ENCODE data around the gene MAPT.
"Not testable (repeated sequence)": the region's sequence is repeated elsewhere in the genome, so short reads cannot be mapped to it uniquely, and the experiment has no call there.

MAPT gene

DNA sequence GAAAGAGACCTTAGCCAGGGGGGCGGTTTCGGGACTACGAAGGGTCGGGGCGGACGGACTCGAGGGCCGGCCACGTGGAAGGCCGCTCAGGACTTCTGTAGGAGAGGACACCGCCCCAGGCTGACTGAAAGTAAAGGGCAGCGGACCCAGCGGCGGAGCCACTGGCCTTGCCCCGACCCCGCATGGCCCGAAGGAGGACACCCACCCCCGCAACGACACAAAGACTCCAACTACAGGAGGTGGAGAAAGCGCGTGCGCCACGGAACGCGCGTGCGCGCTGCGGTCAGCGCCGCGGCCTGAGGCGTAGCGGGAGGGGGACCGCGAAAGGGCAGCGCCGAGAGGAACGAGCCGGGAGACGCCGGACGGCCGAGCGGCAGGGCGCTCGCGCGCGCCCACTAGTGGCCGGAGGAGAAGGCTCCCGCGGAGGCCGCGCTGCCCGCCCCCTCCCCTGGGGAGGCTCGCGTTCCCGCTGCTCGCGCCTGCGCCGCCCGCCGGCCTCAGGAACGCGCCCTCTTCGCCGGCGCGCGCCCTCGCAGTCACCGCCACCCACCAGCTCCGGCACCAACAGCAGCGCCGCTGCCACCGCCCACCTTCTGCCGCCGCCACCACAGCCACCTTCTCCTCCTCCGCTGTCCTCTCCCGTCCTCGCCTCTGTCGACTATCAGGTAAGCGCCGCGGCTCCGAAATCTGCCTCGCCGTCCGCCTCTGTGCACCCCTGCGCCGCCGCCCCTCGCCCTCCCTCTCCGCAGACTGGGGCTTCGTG, at the start of gene MAPT:
MAPT (plus strand) TSS at position 533 of the 763 bp plus-strand sequence. CDS start 67,784 bp downstream, outside the sequence.
- peak; percentile 89 for DNase-seq

DNA sequence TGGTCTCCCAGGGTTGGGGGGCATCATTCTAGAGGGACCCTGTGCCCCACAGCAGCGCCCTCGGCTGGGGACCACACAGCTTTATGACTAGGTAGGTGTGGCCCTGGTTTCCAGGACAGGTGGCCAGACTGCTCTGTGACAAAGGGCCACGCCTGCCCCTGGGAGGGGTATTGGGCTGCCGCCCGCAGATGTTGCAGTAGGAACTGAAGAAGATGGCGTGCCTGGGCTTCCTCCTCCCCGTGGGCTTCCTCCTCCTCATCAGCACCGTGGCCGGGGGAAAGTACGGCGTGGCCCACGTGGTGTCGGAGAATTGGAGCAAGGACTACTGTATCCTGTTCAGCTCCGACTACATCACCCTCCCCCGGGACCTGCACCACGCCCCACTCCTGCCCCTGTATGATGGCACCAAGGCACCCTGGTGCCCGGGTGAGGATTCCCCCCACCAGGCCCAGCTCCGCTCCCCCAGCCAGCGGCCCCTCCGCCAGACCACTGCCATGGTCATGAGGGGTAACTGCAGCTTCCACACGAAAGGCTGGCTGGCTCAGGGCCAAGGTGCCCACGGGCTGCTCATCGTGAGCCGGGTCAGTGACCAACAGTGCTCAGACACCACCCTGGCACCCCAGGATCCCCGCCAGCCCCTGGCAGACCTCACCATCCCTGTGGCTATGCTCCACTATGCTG, 49.5 kb upstream of the MAPT start, which contains the start of gene SPPL2C:
SPPL2C (plus strand) TSS at position 187 of the 681 bp plus-strand sequence; CDS start at position 213, 26 bp downstream.
- no peak for DNase-seq

DNA sequence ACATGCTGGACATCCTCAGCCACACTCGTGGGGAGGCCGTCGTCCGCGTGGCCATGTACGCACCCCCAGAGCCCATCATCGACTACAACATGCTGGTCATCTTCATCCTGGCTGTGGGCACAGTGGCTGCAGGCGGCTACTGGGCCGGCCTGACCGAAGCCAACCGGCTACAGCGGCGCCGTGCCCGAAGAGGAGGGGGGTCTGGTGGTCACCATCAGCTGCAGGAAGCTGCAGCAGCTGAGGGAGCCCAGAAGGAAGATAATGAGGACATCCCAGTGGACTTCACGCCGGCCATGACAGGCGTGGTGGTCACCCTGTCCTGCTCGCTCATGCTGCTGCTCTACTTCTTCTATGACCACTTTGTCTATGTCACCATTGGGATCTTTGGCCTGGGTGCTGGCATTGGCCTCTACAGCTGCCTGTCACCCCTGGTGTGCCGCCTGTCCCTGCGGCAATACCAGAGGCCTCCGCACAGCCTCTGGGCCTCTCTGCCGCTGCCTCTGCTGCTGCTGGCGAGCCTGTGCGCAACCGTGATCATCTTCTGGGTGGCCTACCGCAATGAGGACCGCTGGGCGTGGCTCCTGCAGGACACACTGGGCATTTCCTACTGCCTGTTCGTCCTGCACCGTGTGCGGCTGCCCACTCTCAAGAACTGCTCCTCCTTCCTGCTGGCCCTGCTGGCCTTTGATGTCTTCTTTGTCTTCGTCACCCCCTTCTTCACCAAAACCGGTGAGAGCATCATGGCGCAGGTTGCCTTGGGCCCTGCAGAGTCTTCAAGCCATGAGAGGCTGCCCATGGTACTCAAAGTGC, 48.8 kb upstream of the MAPT start:
- no peak for DNase-seq

DNA sequence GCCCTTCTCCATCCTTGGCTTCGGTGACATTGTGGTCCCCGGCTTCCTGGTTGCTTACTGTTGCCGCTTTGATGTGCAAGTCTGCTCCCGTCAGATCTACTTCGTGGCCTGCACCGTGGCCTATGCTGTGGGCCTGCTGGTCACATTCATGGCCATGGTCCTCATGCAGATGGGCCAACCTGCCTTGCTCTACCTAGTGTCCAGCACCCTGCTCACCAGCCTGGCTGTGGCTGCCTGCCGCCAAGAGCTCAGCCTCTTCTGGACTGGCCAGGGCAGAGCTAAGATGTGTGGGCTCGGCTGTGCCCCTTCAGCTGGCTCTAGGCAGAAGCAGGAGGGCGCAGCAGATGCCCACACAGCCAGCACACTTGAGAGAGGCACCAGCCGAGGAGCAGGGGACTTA, 48.1 kb upstream of the MAPT start:
- DNase-seq, result no peak

DNA sequence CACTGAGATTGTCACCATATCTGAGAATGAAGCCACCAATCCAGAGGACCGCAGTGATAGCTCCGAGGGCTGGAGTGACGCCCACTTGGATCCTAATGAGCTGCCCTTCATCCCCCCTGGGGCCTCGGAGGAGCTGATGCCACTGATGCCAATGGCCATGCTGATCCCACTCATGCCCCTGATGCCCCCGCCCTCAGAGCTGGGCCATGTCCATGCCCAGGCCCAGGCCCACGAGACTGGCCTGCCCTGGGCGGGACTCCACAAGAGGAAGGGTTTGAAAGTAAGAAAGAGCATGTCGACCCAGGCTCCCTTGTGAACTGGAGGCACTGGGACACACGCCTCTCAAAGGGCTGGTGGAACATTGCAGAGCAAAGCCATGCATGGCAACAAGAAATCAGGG, 47.7 kb upstream of the MAPT start:
- DNase-seq, result no peak

DNA sequence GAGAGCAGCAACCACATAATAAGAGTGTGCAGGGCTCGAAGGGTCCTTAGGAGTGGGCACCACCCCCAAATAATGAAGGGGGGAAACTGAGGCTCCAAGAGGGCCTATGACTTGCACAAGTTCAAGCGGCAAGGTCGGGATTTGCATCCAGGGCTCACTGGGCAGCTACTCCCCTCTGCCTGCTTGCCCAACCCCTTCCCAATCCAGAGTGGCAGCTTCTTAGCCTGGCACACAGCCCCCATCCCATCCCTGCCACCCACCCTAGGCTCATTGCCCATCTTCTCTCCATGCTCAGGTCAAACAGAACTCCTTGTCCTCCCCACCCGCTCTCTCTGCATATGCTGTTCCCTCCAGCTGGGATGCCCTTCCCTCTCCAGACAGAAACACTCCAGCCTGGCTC, 47.3 kb upstream of the MAPT start:
- no peak for DNase-seq

DNA sequence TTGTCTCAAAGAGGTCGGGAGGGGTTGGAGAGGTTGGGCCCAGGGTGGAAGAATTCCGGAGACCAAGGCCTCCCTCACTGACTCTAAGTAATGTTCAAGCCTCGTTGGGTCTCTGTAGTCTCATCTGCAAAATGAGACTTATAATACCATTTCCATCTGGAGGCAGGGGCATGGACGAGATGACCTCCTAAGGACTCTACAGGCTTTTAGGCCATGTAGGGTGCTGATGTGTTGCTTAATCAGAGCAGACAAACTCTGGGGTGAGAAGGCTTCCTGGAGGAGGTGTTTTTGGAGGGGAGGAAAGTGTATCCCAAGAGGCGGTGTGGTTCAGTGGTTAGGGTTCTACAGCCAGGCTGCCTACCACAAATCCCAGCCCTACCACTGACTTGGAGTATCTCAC, 46.6 kb upstream of the MAPT start:
- DNase-seq, result no peak

DNA sequence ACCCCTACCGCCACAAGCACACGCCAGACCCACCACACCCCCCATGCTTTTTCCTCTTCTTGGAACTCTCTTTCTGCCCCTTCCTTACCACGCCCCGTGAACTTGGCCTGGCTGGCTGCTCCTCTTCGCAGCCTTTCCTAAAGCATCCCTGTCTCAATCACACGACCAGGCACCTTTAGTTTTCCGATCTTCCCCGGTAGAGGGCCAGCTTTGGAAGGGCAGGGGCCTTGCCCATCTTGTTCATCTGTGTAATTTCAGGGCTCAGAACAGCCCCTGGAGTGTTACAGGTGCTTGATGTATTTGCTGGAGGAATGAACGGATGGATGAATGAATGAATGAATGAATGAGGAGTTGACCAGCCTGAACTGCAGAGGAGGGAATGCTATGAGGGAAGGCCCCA, 45.9 kb upstream of the MAPT start:
- DNase-seq, result no peak

DNA sequence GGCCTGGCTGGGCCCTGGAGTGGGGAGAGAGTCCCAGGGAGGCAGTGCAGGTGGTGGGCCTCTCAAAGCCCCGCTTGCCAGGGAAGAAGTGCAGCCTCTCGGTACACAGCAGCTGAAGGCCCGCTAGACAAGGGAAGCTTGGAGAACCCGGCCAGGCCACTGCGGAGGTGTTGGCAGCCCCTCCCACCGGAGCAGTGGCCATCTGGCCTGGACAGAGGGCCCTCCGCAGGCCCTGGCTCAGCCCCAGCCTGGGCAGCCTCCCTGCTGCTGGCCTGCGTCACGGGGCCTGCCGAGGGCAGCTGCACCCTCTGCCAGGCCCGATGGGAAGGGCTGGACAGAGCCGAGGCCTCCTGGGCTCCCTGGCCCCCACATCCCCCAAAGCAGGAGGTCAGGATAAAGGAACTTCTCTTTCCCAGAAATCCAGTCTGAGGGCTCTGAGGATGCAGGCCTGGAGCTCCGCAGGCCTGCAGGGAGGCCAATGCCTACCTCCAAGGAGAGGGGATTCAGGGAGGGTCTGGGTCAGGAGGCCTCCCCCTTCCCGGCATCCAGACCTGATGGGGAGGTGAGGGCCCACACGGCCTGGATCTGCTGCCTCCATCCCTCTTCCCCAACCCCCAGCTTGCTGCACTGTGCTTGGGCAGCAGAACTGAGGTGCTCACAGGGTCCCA, 45.4 kb upstream of the MAPT start:
- no peak for DNase-seq

DNA sequence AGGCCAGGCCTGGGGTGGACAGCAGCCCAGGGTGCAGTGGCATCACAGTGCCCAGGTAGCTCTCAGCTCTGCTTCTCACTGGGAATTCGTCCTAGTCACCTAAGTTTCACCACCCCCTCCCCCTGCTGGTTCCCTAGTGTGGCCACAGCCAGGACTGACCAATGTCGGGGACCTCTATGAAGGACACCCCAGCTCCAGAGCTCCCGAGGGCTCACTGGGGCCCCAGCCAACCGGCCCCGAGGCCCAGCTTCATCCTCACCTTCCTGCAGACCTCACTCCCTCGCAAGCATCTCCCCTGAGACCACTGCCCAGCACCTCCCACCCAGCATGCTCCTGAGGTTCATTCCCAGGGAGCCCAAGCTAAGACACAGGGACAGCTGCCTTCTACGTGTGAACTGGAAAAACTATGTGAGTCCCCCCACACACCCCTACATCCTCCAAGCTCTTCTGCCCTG, 44.8 kb upstream of the MAPT start:
- no peak for DNase-seq

DNA sequence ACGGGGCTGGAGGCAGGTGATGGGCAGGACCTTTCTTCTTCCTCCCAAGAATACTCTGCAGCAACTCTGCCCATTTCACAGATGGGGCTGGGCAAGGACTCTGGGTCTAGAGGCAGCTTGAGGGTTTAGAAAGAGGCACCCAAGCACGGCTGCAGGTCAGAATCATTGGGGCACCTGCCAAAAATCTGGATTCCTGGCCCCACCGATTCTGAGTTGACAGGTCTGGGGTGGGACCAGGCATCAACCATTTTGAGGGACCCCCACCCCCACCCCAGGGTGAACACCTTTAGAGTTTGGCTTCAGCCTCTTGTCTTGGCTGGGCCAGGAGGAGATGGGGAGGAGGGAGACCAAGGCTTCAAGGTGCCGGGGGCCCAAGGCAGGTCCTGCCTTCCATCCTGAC, 44.3 kb upstream of the MAPT start:
- no peak for DNase-seq

DNA sequence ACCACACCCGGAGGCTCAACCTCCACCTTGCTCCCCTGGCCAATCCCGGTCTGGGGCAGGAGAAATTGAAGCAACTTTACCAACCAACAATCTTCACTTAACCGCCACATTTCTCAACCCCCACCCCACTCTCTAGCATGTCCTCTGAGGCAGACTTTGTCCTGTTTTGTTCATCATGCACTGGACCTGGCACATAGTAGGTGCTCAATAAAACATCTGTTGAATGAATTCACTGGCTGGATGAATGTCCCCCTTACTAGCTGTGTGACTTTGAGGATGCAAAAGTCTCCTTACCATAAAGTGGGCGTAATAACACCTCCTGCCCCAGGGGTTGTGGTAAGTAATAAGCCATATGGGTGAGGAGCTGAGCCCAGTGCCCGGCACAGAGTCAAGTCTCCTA, 43.9 kb upstream of the MAPT start:
- DNase-seq, result no peak

DNA sequence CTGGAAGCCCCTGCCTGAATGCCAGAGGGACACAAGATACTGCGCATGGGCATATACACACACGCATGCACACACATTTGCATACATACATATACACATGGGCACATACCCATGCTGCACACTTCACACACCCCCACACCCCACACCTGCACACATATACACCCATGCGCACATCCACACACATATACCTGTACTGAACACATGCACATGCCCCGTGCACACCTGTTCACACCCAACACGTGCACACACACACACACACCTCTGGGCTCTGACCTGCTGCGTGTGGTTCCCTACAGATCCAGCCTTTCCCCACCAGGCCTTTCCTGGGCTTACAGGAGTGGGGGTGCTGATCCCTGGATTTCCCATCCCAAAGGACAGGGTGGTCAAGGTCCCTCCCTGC, 43.3 kb upstream of the MAPT start:
- DNase-seq, result no peak

DNA sequence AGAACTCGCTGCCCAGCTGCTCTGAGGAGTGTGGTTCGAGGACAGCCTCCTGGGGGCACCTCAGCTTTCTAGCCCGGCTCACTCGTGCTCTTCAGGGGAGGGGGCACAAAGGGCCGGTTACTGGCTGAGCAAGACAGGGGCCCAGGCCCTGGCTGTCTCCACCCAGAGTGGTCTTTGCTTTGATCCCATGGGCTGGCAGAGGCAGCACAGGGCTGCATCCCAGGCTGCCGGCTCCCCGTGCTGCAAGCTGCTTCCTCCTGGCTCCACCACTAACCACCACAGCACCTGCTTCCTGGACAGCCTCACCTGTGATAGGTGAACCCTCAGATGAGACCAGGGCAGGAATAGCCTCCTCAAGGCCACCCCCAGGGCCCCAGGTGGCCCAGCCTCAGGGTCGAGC, 42.9 kb upstream of the MAPT start:
- no peak for DNase-seq

DNA sequence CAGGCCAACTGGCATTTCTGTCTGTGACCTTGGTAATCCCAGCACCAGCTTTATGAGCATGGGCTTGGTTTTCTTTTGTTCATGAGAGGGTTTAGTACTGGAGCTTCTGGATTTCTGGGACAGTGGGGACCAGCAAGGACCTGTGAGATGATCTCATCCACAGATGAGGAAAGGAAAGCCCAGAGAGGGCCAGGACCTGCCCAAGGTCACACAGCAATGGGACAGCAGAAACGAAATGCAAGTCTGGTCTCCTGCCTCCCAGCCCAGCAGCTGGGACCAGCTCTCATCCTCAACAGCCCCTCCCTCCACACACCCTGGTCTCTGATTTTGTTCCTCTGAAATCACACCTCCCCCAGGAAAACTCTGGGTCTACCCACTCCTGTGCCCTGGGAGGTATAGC, 42.5 kb upstream of the MAPT start:
- DNase-seq, result no peak

DNA sequence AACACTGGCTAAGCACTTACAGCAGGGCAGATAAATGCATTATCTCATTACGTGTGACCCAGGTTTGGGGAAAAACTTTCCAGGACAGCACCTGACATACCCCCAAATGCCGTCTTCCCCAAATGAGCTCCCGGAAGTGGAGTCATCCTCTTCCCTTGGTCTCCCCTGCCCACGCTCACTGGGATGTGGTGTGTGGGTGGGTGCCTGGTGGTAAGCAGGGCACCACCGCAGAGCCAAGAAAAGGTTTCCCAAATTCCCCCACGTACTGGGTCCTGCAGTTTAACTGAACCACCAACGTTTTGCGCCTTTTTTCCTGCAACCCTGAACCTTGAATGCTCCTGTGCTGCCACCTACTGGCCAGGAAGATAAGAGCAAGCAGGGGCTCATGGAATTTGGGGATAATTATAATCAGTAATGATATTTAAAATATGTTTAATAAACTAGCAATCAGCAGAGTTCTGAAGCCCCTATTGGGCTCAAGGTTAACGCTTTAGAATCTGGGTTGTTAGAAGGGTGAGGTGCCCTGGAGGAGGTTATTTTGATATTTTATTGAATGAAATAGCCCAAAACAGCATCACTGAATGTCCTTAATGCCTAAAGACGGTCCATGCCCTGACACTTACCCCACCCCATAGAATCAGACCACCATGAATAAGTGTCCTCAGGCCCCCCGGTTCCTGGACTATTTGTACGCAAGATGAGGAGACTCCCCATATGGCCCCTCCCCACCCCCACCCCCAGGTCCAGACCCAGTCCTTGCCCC, 41.6 kb upstream of the MAPT start:
- DNase-seq, result peak; percentile 61

DNA sequence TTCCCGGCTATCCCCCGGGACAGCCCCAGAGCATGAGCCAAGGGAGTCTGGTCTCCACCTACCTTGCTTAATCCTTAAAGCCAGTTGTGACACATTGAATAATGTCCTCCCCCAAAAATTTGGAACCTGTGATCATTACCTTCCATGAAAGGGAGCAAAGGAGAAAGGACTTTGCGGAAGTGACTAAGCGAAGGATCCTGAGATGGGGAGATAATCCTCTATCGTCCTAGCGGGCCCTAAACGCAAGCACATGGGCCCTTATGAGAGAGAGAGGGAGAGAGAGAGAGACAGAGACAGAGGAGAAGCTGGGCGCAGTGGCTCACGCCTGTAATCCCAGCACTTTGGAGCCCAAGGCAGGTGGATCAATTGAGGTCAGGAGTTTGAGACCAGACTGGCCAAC, 40.1 kb upstream of the MAPT start:
- no peak for DNase-seq

DNA sequence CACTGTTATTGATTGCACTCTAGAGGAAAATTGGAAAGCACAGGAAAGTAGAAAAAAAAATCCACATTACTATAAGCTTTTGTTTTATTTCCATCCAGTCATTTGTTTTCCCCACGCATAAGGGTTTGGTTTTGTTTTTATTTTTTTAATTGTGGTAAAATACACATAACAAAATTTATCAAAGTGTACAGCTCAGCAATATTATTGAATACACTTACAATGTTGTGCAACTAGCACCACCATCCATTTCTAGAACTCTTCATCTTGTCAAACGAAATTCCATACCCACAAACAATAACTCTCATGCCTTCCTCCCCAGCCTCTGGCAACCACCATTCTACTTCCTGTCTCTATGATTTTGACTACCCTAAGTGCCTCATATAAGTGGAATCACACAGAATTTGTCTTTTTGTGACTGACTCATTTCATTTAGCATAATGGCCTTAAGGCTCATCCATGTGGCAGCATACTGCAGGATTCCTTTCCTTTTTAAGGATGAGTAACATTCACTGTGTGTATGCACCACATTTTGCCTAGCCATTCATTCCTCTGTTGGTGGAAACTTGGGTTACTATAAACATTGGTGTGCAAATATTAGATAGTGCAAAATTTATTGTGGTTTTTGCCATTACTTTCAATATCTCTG, 38.5 kb upstream of the MAPT start:
- DNase-seq, result peak; percentile 21

DNA sequence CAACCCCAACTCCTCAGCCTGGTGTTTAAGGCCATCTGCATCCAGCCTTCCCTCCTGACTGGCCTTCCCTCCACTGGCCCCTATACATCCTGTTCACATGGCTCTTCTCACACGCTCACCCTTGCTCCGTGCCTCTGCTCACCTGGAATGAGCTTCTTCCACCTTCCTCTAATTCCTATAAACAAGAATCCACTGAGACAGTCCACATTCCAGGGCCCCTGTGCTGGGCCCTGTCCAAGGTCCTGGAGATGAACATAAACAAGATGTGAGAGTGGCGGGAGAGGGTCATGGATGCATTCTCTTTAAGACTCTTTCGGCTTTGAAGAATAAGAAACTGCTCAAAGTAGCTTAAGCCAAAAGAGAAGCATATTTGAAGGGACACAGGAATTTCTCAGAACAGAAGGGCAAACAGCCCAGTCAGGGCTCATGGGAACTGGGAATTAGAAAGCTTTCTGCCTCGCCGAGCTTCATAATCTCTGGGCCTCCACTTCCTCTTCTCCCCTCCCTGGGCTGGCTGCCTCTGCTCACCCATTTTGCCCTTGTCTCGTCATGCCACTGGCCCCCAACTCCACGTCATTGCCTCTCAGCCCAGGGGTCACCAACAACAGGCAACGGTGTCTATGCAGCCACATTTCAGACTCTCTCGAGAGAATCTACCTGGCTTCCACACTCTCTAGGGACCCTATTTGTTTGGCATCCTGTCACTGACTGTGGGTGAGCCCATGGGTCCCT, 36.2 kb upstream of the MAPT start:
- peak; percentile 33 for DNase-seq

DNA sequence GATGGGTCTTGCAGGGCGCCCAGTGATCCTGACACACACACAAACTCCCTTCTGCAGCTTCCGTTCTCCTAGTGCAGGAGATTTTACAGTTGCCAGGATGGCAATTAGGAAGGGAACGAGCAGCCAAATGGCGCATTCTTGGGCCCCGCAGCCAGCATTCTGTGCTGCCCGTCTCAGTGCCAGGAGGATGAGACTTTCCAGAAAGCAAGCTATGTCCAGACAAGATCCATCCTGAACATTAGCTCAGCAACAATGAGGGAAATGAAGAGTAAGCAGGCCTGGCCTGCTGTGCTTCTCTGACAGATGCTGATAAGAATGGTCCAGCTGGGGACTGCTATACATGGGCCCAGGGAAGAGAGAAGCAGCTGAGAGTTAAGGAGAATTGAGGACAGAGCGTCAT, 33.2 kb upstream of the MAPT start:
- DNase-seq, result no peak

DNA sequence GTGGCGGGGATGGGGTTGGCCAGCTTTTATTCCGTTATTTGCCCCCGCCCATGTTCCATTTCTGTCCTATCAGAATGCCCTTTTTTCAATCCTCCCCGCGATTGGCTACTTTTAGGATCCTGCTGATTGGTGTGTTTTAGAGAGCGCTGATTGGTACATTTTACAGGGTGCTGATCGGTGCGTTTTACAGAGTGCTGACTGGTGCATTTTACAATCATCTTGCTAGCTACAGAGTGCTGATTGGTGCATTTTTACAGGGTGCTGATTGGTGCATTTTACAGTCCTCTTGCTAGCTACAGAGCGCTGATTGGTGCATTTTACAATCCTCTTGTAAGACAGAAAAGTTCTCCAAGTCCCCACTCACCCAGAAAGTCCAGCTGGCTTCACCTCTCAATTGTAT, 32.2 kb upstream of the MAPT start:
- DNase-seq, result not testable (repeated sequence)

All from EL (cell line).